Measurements from ENCODE around the gene MECP2.
A peak's percentile ranks its signal among the peaks of the same experiment; 100 is the strongest.
"Not testable (repeated sequence)": the region's sequence is repeated elsewhere in the genome, so short reads cannot be mapped to it uniquely, and the experiment has no call there.

MECP2 gene

GRCh38 chrX:153993079-153993478, 104.4 kb downstream of the MECP2 start:
- DNase-seq (ENCODE audit: low spot score): no peak

GRCh38 chrX:153992180-153992579, 105.3 kb downstream of the MECP2 start:
- DNase-seq (ENCODE audit: low spot score): no peak

GRCh38 chrX:153991013-153991580, 106.4 kb downstream of the MECP2 start:
- no peak for DNase-seq (ENCODE audit: low spot score)

- DNase-seq (ENCODE audit: low spot score): no peak
Observed at GRCh38 chrX:153989973-153990655, 107.4 kb downstream of the MECP2 start.

- no peak for DNase-seq (ENCODE audit: low spot score)
Observed at GRCh38 chrX:153988493-153988892, 109.0 kb downstream of the MECP2 start.

- DNase-seq (ENCODE audit: low spot score): no peak
Observed at GRCh38 chrX:153984351-153985178, 113.0 kb downstream of the MECP2 start.

GRCh38 chrX:153983321-153983801, 114.2 kb downstream of the MECP2 start:
- DNase-seq (ENCODE audit: low spot score): no peak

GRCh38 chrX:153981771-153982533, 115.6 kb downstream of the MECP2 start:
- DNase-seq (ENCODE audit: low spot score): no peak

- DNase-seq (ENCODE audit: low spot score): no peak
Observed at GRCh38 chrX:153981231-153981630, 116.3 kb downstream of the MECP2 start.

- DNase-seq (ENCODE audit: low spot score): not testable (repeated sequence)
Observed at GRCh38 chrX:153980394-153980793, 117.1 kb downstream of the MECP2 start.

- DNase-seq (ENCODE audit: low spot score): no peak
Observed at GRCh38 chrX:153974726-153975286, 122.7 kb downstream of the MECP2 start.

- DNase-seq (ENCODE audit: low spot score): no peak
Observed at GRCh38 chrX:153974003-153974725, 123.4 kb downstream of the MECP2 start.

GRCh38 chrX:153973127-153974002, 124.2 kb downstream of the MECP2 start:
- no peak for DNase-seq (ENCODE audit: low spot score)

GRCh38 chrX:153972368-153973126, 125.0 kb downstream of the MECP2 start, which contains the start of gene TMEM187:
Gene TMEM187 (plus strand): TSS chrX:153972754. CDS start chrX:153982063, 9,309 bp downstream.
- DNase-seq (ENCODE audit: low spot score): peak; percentile 90

Measured in left forelimb (tissue), 1 donor.